ENCODE measurements around the gene ADH4. TPM values are rescaled to one million over a fixed set of nuclear protein-coding genes. Genes with fewer than 3 reads are reported as not detected.

Gene ADH4
- total RNA-seq, 1 experiment from 2014 or later = 0.25 TPM

- TF ChIP-seq REST (IDR thresholded peaks at IDR 0.05; ENCODE audit: low read depth) (no peak), EZH2phosphoT487 (IDR thresholded peaks at IDR 0.05; ENCODE audit: borderline replicate concordance) (no peak), CEBPB (IDR thresholded peaks at IDR 0.05; ENCODE audit: low read depth) (no peak)
Measured at GRCh38 chr4:99088481-99089365, 55.4 kb downstream of the ADH4 start, which contains the start of gene ADH5 (continued).

GRCh38 chr4:99088023-99088449 lies 56.1 kb downstream of the ADH4 start:
- intact Hi-C loops (cut with micrococcal nuclease) = no loop called here
- Histone ChIP-seq H3K27me3 (ENCODE audit: insufficient read depth, low read length) (no peaks in the 10 kb centered on the region), H2AFZ (ENCODE audit: low read depth, low read length, poor library complexity, severe bottlenecking) (no peak overlapping the region), H3K36me3 (ENCODE audit: control insufficient read depth in 1 of 2, insufficient read depth in 2 of 2, low read length in 2 of 2) (peaks cover 10 to 15% of the 10 kb centered on the region in 2 experiments; a peak in 2 of 4 replicates), H3K27ac (ENCODE audit: low read depth, low read length) (peak overlapping the region; percentile 66), H3K9me2 (ENCODE audit: insufficient read depth) (no peaks in the 10 kb centered on the region), H3K4me2 (ENCODE audit: low read length) (peak overlapping the region; percentile 97), H3K4me1 (ENCODE audit: control insufficient read depth in 1 of 2, insufficient read depth in 2 of 2, low read length in 2 of 2) (peaks cover 4 to 14% of the 10 kb centered on the region in 2 experiments; a peak in 3 of 4 replicates), H3K4me3 (replicated peaks in 1 of 2; ENCODE audit: low read depth in 1 of 2, low read length in 2 of 2) (peak overlapping the region; percentile 77 to 90), H3K79me2 (ENCODE audit: insufficient read depth, low read length) (peaks cover 58% of the 10 kb centered on the region), H3K9me3 (ENCODE audit: control insufficient read depth in 1 of 2, insufficient read depth in 1 of 2, low read depth in 1 of 2, low read length in 2 of 2) (no peaks in the 10 kb centered on the region), H4K20me1 (ENCODE audit: insufficient read depth) (no peaks in the 10 kb centered on the region), H3K9ac (ENCODE audit: low read length) (peak overlapping the region; percentile 90)
- DNase-seq (ENCODE audit: low read depth, low spot score) (no peak), ATAC-seq (peak; percentile 31)
- TSS peak; percentile 75 for BruUV-seq (replicated peaks)
- POLR2A ChIA-PET = no interaction called here
- CTCF ChIA-PET = no interaction called here
- TF ChIP-seq YY1 (IDR thresholded peaks at IDR 0.05; ENCODE audit: extremely low read depth, insufficient replicate concordance, low read depth, low read length) = no peak
- no peak for TF ChIP-seq REST (IDR thresholded peaks at IDR 0.05; ENCODE audit: low read depth)
- no peak for TF ChIP-seq CEBPB (IDR thresholded peaks at IDR 0.05; ENCODE audit: low read depth)
- no peak for TF ChIP-seq SRF (IDR thresholded peaks at IDR 0.05; ENCODE audit: low read depth)
- no peak for TF ChIP-seq FOSL1 (IDR thresholded peaks at IDR 0.05; ENCODE audit: low read depth)
- RAD21 ChIA-PET (ENCODE audit: low non-redundant PET in 1 of 2, low total read pairs in 2 of 2, uncharacterized antibody in 2 of 2, unreplicated experiment in 2 of 2) = no interaction called here
